ENCODE data around the gene SND1. TPM values are rescaled to one million over a fixed set of nuclear protein-coding genes. Genes with fewer than 3 reads are reported as not detected.

The SND1 gene
- total RNA-seq, 1 experiment from 2014 or later: 218 TPM

DNA sequence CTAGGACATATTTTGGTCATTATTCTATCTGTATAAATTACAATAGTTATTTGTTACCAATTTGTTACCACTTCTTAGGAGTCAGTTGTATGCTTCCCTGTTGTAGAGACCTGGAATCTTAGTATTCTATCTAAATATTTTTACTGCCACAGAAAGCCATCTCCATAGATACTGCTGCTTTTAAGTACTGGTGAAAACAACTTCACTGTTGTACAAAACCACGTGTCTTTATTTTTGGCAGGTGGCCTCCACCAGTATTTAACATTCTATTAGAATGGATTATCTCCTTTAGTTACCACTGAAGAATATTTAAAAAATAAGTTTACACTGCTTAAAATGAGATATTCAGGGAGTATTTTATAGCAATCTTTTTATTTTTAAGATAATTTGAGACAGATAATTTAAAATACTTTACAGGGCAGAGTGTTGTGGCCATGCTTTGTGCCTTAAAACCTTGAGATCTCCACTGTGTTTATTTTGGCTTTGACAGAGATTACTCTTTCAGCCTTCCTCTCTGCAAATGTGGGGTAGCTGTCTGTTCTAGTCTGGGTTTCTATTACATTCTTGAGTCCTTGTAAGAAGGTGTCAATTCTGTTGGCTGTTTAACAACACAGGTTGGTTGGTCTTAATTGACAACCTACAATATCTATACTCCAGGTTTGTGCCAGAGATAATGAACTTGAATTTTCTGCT lies 193.7 kb downstream of the SND1 start:
- Histone ChIP-seq H4K20me1 (ENCODE audit: control insufficient read depth, insufficient read depth, insufficient read length) (no peaks in the 10 kb centered on the region), H3K23me2 (ENCODE audit: insufficient read length, low read depth, low read length, poor library complexity, severe bottlenecking) (no peaks in the 10 kb centered on the region), H2BK5ac (ENCODE audit: insufficient read length, low read length) (no peak overlapping the region), H3K27ac (ENCODE audit: insufficient read length, low read depth, low read length) (no peak overlapping the region), H3K23ac (ENCODE audit: insufficient read length, low read depth, low read length) (no peak overlapping the region), H2BK12ac (ENCODE audit: insufficient read length, low read depth, low read length) (no peak overlapping the region), H3K4me1 (ENCODE audit: insufficient read depth, low read length) (peaks cover 6% of the 10 kb centered on the region; the same call in 1 of the 2 replicates), H4K5ac (ENCODE audit: insufficient read length, low read depth, low read length) (no peak overlapping the region), H3K27me3 (ENCODE audit: insufficient read depth, low read length) (no peaks in the 10 kb centered on the region), H3K9me3 (ENCODE audit: control insufficient read depth, low read depth, low read length) (no peaks in the 10 kb centered on the region), H3K14ac (ENCODE audit: insufficient read depth, low read length) (no peak overlapping the region), H4K91ac (ENCODE audit: insufficient read length, low read depth, low read length) (no peak overlapping the region), H2AFZ (ENCODE audit: low read length) (no peak overlapping the region), H4K8ac (replicated peaks; ENCODE audit: insufficient read length, low read depth, low read length) (no peak overlapping the region), H3K4me2 (ENCODE audit: insufficient read depth, insufficient read length, low read length) (no peak overlapping the region), H3K9ac (ENCODE audit: extremely low read depth, insufficient read length, low read length) (no peak overlapping the region), H3T11ph (ENCODE audit: low read length) (no peak overlapping the region), H3K18ac (ENCODE audit: insufficient read length, low read depth, low read length) (no peak overlapping the region), H3K56ac (ENCODE audit: insufficient read length, low read depth, low read length) (no peak overlapping the region), H3K4ac (ENCODE audit: low read depth, low read length) (no peak overlapping the region), H3K79me2 (ENCODE audit: insufficient read depth, low read length) (no peaks in the 10 kb centered on the region), H3K79me1 (ENCODE audit: insufficient read depth, low read depth, low read length, poor library complexity, severe bottlenecking) (no peaks in the 10 kb centered on the region), H2BK15ac (ENCODE audit: low read depth, low read length) (no peak overlapping the region), H2BK120ac (ENCODE audit: low read depth, low read length, poor library complexity, severe bottlenecking) (no peak overlapping the region), H2BK20ac (ENCODE audit: low read depth, low read length, poor library complexity, severe bottlenecking) (no peak overlapping the region), H2AK5ac (ENCODE audit: insufficient read length, low read length) (no peak overlapping the region)
- DNase-seq: no peak
- TF ChIP-seq, protein P1, sequence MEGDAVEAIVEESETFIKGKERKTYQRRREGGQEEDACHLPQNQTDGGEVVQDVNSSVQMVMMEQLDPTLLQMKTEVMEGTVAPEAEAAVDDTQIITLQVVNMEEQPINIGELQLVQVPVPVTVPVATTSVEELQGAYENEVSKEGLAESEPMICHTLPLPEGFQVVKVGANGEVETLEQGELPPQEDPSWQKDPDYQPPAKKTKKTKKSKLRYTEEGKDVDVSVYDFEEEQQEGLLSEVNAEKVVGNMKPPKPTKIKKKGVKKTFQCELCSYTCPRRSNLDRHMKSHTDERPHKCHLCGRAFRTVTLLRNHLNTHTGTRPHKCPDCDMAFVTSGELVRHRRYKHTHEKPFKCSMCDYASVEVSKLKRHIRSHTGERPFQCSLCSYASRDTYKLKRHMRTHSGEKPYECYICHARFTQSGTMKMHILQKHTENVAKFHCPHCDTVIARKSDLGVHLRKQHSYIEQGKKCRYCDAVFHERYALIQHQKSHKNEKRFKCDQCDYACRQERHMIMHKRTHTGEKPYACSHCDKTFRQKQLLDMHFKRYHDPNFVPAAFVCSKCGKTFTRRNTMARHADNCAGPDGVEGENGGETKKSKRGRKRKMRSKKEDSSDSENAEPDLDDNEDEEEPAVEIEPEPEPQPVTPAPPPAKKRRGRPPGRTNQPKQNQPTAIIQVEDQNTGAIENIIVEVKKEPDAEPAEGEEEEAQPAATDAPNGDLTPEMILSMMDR (conservative IDR thresholded peaks at IDR 0.05): no peak
- Mint-ChIP-seq H3K36me3 (ENCODE audit: insufficient read depth in 1 of 3, low read depth in 3 of 3) (peaks cover 4 to 9% (median 8%) of the 10 kb centered on the region in 3 experiments; a peak in 5 of 7 replicates), H3K4me1 (peaks cover 15 to 33% of the 10 kb centered on the region in 2 experiments), H3K27me3 (ENCODE audit: low read depth) (no peaks in the 10 kb centered on the region), H3K4me3 (no peak overlapping the region), H3K27ac (peak overlapping the region in 1 of 3 experiments; percentile 83; a peak in 1 of 7 replicates), H3K9me3 (no peaks in the 10 kb centered on the region)
- WGBS (ENCODE audit: extremely low coverage, insufficient read length, low lambda C conversion rate): no CpG with 5 or more reads among the region's 1 CpG

Data from H9 (cell line).